Hepatocyte (in vitro differentiated cells): Measurements from ENCODE around the gene NHLRC4. TPM values are rescaled to one million over a fixed set of nuclear protein-coding genes. Genes with fewer than 3 reads are reported as not detected.
A peak's percentile ranks its signal among the peaks of the same experiment; 100 is the strongest.

Experiments used
- DNase-seq: peaks from one replicate; pipeline ENCODE4 v3.0.0-alpha.2; 2016; ENCODE audit warnings: low spot score
- H2AFZ ChIP-seq: fragments of 200-600 bp; sonication (generic); 2 replicates; pipeline ENCODE4 v1.6.0; 2016; ENCODE audit warnings: antibody characterized with exemption, mild to moderate bottlenecking
- H3K27ac ChIP-seq: fragments of 200-600 bp; sonication (generic); 2 replicates; pipeline ENCODE4 v1.5.1; 2016; ENCODE audit warnings: mild to moderate bottlenecking
- H3K27me3 ChIP-seq: fragments of 200-600 bp; sonication (generic); 2 replicates; pipeline ENCODE4 v1.6.1; 2016
- H3K36me3 ChIP-seq: fragments of 200-600 bp; sonication (generic); replicated peaks from 2 replicates; pipeline ENCODE4 v1.5.1; 2016; ENCODE audit warnings: low read depth; ENCODE audit not compliant: insufficient read depth
- H3K4me1 ChIP-seq: fragments of 200-600 bp; sonication (generic); 2 replicates; pipeline ENCODE4 v1.5.1; 2016; ENCODE audit warnings: mild to moderate bottlenecking, moderate library complexity; ENCODE audit not compliant: insufficient read depth
- H3K4me2 ChIP-seq: fragments of 200-600 bp; sonication (generic); 2 replicates; pipeline ENCODE4 v1.6.0; 2016
- H3K4me3 ChIP-seq: fragments of 200-600 bp; sonication (generic); 2 replicates; pipeline ENCODE4 v1.5.1; 2016; ENCODE audit warnings: mild to moderate bottlenecking
- H3K79me2 ChIP-seq: fragments of 200-600 bp; sonication (generic); 2 replicates; pipeline ENCODE4 v1.6.0; 2017; ENCODE audit warnings: mild to moderate bottlenecking
- H3K9me2 ChIP-seq: fragments of 200-600 bp; sonication (generic); replicated peaks from 2 replicates; pipeline ENCODE4 v1.6.0; 2017; ENCODE audit warnings: mild to moderate bottlenecking; ENCODE audit not compliant: insufficient read depth
- H3K9me3 ChIP-seq: fragments of 200-600 bp; sonication (generic); 2 replicates; pipeline ENCODE4 v1.5.1; 2016; ENCODE audit warnings: low read depth, mild to moderate bottlenecking
- H4K20me1 ChIP-seq: fragments of 200-600 bp; sonication (generic); 2 replicates; pipeline ENCODE4 v1.6.0; 2016; ENCODE audit warnings: mild to moderate bottlenecking; ENCODE audit not compliant: insufficient read depth, poor library complexity, severe bottlenecking
- EZH2 ChIP-seq: fragments of 200-600 bp; sonication (generic); IDR thresholded peaks from 2 replicates; pipeline ENCODE4 v1.6.1; 2016; ENCODE audit warnings: antibody characterized with exemption, mild to moderate bottlenecking, borderline replicate concordance
- EZH2phosphoT487 ChIP-seq: fragments of 200-600 bp; sonication (generic); IDR thresholded peaks from one replicate; pipeline ENCODE4 v1.6.1; 2018; ENCODE audit warnings: antibody characterized with exemption, mild to moderate bottlenecking, low read depth, moderate library complexity; ENCODE audit not compliant: unreplicated experiment, severe bottlenecking
- WGBS: methylation state at CpG from one replicate; pipeline ENCODE4 v1.1.6; 2016; ENCODE audit warnings: low lambda C conversion rate; ENCODE audit errors: missing lambda C conversion rate; 5-methylcytosine and 5-hydroxymethylcytosine counted together
- polyA plus RNA-seq: library from polyadenylated mRNA; unstranded; fragments of >200 nt; fragmentation: Nextera tagmentation; extraction: Ambion mirVana; gene quantifications from 2 replicates; pipeline ENCODE4 v1.2.1, GENCODE V29; 2016
- total RNA-seq: library from RNA; depleted of rRNA; stranded (reverse); fragments of >200 nt; gene quantifications from 2 replicates; pipeline ENCODE4 v1.2.3, GENCODE V29; 2014
- TF ChIP-seq, protein P1 (sequence below): fragments of 200-600 bp; sonication (generic); IDR thresholded peaks from 2 replicates; pipeline ENCODE4 v1.5.1; 2016; ENCODE audit warnings: antibody characterized with exemption, mild to moderate bottlenecking; ENCODE audit not compliant: poor library complexity

Gene NHLRC4
- total and polyA plus RNA-seq, 2 experiments from 2014 or later = 0.25 to 1.2 TPM

DNA sequence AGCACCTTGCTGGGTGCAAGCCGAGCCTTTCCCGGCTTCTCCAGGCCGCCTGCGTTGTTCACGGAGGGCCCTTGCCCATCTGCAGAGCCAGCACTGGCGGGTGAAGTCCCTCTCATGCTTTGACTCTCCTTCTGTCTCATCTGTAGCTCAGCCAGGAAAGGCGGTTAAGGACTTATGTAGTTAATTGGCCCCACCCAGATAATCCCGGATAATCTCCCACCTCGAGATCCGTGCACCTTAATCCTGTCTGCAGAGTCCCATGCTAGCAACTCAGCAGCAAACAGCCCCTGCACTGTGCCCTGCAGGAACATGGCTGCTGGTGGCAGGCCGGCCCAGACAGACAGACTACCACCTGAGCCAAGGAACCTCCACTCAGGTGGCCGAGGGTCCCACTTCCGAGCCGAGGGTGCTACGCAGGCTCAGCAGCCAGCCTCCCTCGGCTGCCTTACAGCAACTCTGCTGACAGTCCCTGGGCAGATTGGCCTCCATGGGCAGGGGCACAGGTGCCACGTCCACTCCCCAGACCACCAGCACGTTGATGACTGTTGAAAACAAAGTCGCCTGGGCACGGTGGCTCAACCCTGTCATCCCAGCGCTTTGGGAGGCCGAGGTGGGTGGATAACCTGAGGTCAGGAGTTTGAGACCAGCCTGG is 40.0 kb downstream of the NHLRC4 start:
- no peaks in the 10 kb centered on the region for H3K27me3 ChIP-seq
- H2AFZ ChIP-seq = no peak overlapping the region
- no peak for DNase-seq
- no peak overlapping the region for H3K27ac ChIP-seq
- TF ChIP-seq EZH2 (no peak), EZH2phosphoT487 (no peak)
- TF ChIP-seq, protein P1, sequence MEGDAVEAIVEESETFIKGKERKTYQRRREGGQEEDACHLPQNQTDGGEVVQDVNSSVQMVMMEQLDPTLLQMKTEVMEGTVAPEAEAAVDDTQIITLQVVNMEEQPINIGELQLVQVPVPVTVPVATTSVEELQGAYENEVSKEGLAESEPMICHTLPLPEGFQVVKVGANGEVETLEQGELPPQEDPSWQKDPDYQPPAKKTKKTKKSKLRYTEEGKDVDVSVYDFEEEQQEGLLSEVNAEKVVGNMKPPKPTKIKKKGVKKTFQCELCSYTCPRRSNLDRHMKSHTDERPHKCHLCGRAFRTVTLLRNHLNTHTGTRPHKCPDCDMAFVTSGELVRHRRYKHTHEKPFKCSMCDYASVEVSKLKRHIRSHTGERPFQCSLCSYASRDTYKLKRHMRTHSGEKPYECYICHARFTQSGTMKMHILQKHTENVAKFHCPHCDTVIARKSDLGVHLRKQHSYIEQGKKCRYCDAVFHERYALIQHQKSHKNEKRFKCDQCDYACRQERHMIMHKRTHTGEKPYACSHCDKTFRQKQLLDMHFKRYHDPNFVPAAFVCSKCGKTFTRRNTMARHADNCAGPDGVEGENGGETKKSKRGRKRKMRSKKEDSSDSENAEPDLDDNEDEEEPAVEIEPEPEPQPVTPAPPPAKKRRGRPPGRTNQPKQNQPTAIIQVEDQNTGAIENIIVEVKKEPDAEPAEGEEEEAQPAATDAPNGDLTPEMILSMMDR = no peak
- no peak overlapping the region for H3K4me2 ChIP-seq
- H3K9me2 ChIP-seq = no peaks in the 10 kb centered on the region
- H3K4me1 ChIP-seq = no peaks in the 10 kb centered on the region
- peaks cover 83% of the 10 kb centered on the region for H3K79me2 ChIP-seq
- no peaks in the 10 kb centered on the region for H3K36me3 ChIP-seq
- no peak overlapping the region for H3K4me3 ChIP-seq
- H3K9me3 ChIP-seq = no peaks in the 10 kb centered on the region
- WGBS = 96% methylated on average over 22 of the region's 22 CpGs
- peaks cover 16% of the 10 kb centered on the region for H4K20me1 ChIP-seq

DNA sequence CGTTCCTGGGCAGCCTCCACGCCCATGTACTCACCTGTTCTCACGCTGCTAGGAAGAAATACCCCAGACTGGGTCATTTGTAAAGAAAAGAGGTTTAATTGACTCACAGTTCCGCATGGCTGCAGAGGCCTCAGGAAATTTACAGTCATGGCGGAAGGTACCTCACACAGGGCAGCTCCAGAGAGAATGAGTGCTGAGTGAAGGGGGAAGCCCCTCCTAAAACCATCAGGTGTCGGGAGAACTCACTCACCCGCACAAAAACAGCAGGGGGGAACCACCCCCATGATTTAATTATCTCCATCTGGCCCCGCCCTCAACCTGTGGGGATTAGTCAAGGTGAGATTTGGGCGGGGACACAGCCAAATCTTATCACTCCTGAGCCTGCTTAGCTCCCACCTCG is 41.2 kb downstream of the NHLRC4 start:
- WGBS = 82% methylated on average over 10 of the region's 10 CpGs
- Histone ChIP-seq H3K79me2 (peaks cover 71% of the 10 kb centered on the region), H3K9me2 (no peaks in the 10 kb centered on the region), H3K4me1 (no peaks in the 10 kb centered on the region), H3K36me3 (no peaks in the 10 kb centered on the region), H3K4me3 (no peak overlapping the region), H3K27me3 (no peaks in the 10 kb centered on the region), H3K27ac (no peak overlapping the region), H3K9me3 (no peaks in the 10 kb centered on the region), H3K4me2 (no peak overlapping the region), H2AFZ (no peak overlapping the region), H4K20me1 (peaks cover 16% of the 10 kb centered on the region)
- TF ChIP-seq, protein P1 = no peak
- TF ChIP-seq EZH2 (no peak), EZH2phosphoT487 (no peak)
- DNase-seq = no peak

DNA sequence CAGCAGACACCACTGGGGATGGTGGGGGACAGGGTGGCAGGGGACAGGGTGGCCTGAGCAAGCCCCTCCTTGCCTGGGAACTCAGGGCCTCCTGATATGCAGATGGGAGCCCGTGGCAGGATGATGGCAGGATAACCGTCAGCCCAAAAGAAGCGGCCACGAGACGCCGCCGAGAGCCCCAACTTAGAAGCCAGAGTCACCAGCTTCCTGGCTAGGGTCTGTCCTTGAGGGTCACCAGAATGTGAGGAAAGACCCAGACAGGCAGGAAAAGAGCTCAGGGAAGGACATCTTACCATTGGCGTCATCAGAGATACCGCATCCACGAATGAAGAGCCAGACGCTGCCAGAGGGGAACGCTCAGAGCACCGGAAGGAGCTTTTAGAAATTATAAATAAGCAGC is 42.5 kb downstream of the NHLRC4 start:
- H4K20me1 ChIP-seq = peaks cover 11% of the 10 kb centered on the region
- no peaks in the 10 kb centered on the region for H3K4me1 ChIP-seq
- WGBS = 97% methylated on average over 13 of the region's 13 CpGs
- H3K27ac ChIP-seq = no peak overlapping the region
- H3K9me2 ChIP-seq = no peaks in the 10 kb centered on the region
- H3K79me2 ChIP-seq = peaks cover 63% of the 10 kb centered on the region
- no peaks in the 10 kb centered on the region for H3K27me3 ChIP-seq
- H2AFZ ChIP-seq = no peak overlapping the region
- no peak overlapping the region for H3K4me3 ChIP-seq
- H3K36me3 ChIP-seq = no peaks in the 10 kb centered on the region
- TF ChIP-seq EZH2phosphoT487 (no peak), EZH2 (no peak)
- TF ChIP-seq, protein P1 = no peak
- H3K9me3 ChIP-seq = no peaks in the 10 kb centered on the region
- no peak overlapping the region for H3K4me2 ChIP-seq
- DNase-seq = no peak

DNA sequence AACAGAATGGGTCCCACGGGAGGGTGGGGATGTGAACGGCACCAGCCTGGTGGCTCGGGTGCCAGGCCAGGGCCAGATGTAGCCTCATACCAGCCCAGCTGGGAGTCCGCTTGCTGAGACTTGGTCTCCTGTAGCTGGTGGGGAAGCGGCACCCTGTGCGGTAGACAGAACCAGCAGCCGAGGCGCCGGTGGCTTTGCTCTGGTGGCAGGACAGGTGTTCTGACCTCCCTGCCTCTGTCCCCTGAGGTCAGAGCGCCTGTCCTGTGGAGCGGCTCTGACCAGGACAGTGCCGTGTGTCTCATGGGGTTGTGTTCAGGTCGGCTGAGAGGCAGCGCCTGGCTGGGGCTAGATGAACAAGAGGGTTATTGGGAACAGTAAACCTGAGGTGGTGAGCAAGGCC is 43.2 kb downstream of the NHLRC4 start:
- Histone ChIP-seq H4K20me1 (peaks cover 11% of the 10 kb centered on the region), H2AFZ (no peak overlapping the region), H3K79me2 (peaks cover 61% of the 10 kb centered on the region), H3K27me3 (no peaks in the 10 kb centered on the region), H3K36me3 (no peaks in the 10 kb centered on the region), H3K4me3 (no peak overlapping the region), H3K4me1 (no peaks in the 10 kb centered on the region), H3K27ac (no peak overlapping the region), H3K4me2 (no peak overlapping the region), H3K9me2 (no peaks in the 10 kb centered on the region), H3K9me3 (no peaks in the 10 kb centered on the region)
- WGBS = 93% methylated on average over 14 of the region's 14 CpGs
- peak; percentile 9 for DNase-seq
- TF ChIP-seq EZH2 = no peak
- TF ChIP-seq EZH2phosphoT487 = no peak
- TF ChIP-seq, protein P1 = no peak
